Measurements from ENCODE around the gene ZC3H10. TPM values are rescaled to one million over a fixed set of nuclear protein-coding genes. Genes with fewer than 3 reads are reported as not detected.

Gene ZC3H10
- total and polyA plus RNA-seq, 2 of the 13 experiments (the other 11 are each of a cell fraction or from before 2014, with no cell fraction given): 0.70 to 2.3 TPM

DNA sequence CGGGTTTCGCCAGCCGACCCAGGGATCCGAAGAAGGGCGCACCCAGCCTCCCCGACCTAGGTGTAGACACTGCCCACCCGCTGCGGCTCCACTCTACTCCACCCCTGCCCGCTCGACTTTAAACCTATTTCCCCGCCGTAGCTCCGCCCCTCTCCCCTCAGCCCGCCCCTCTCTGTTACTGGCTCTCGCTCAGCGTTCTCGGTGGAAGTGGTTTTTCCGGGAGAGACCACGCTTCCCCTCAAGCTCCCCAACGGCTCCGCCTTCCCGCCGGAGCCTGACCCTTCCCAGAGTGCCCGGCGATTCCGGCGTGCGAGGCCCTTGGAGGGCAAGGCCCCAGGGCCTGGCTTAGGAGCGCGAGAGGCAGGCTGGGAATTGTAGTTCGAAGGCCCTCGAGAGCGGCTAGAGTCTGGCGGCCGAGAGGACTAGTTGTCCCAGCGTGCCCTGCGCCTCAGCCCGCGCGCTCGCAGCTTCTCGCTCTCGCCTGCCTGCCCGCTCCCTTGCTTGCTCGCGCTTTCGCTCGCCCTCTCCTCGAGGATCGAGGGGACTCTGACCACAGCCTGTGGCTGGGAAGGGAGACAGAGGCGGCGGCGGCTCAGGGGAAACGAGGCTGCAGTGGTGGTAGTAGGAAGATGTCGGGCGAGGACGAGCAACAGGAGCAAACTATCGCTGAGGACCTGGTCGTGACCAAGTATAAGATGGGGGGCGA, 13.8 kb upstream of the ZC3H10 start, which contains the start of gene PA2G4 (continued):
- peak; percentile 79 for TF ChIP-seq ASH2L (IDR thresholded peaks at IDR 0.05; ENCODE audit: insufficient read length, low read depth, low read length)
- TF ChIP-seq AKAP8 (CRISPR knock-in tag; IDR thresholded peaks at IDR 0.05): peak; percentile 76; the same call in 1 of the 2 replicates
- TF ChIP-seq, protein P1, sequence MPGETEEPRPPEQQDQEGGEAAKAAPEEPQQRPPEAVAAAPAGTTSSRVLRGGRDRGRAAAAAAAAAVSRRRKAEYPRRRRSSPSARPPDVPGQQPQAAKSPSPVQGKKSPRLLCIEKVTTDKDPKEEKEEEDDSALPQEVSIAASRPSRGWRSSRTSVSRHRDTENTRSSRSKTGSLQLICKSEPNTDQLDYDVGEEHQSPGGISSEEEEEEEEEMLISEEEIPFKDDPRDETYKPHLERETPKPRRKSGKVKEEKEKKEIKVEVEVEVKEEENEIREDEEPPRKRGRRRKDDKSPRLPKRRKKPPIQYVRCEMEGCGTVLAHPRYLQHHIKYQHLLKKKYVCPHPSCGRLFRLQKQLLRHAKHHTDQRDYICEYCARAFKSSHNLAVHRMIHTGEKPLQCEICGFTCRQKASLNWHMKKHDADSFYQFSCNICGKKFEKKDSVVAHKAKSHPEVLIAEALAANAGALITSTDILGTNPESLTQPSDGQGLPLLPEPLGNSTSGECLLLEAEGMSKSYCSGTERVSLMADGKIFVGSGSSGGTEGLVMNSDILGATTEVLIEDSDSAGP (CRISPR knock-in tag; IDR thresholded peaks at IDR 0.05; ENCODE audit: borderline replicate concordance): peak; percentile 95
- TF ChIP-seq ZNF841 (CRISPR knock-in tag; IDR thresholded peaks at IDR 0.05; ENCODE audit: borderline replicate concordance): 0 out of 2 replicates have a peak, but pooled peaks have one; percentile 62
- TF ChIP-seq ZNF660 (CRISPR knock-in tag; IDR thresholded peaks at IDR 0.05; ENCODE audit: borderline replicate concordance, low read depth): no peak
- no peak for TF ChIP-seq SP140L (CRISPR knock-in tag; IDR thresholded peaks at IDR 0.05; ENCODE audit: borderline replicate concordance)
- TF ChIP-seq CHCHD3 (CRISPR knock-in tag; IDR thresholded peaks at IDR 0.05): peak; percentile 77; the same call in 1 of the 2 replicates
- TF ChIP-seq ZNF296 (CRISPR knock-in tag; conservative IDR thresholded peaks at IDR 0.05): peak; percentile 64; the same call in 1 of the 2 replicates
- TF ChIP-seq, protein P2, sequence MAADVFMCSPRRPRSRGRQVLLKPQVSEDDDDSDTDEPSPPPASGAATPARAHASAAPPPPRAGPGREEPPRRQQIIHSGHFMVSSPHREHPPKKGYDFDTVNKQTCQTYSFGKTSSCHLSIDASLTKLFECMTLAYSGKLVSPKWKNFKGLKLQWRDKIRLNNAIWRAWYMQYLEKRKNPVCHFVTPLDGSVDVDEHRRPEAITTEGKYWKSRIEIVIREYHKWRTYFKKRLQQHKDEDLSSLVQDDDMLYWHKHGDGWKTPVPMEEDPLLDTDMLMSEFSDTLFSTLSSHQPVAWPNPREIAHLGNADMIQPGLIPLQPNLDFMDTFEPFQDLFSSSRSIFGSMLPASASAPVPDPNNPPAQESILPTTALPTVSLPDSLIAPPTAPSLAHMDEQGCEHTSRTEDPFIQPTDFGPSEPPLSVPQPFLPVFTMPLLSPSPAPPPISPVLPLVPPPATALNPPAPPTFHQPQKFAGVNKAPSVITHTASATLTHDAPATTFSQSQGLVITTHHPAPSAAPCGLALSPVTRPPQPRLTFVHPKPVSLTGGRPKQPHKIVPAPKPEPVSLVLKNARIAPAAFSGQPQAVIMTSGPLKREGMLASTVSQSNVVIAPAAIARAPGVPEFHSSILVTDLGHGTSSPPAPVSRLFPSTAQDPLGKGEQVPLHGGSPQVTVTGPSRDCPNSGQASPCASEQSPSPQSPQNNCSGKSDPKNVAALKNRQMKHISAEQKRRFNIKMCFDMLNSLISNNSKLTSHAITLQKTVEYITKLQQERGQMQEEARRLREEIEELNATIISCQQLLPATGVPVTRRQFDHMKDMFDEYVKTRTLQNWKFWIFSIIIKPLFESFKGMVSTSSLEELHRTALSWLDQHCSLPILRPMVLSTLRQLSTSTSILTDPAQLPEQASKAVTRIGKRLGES (CRISPR knock-in tag; IDR thresholded peaks at IDR 0.05; ENCODE audit: borderline replicate concordance): no peak
- TF ChIP-seq HCFC1 (IDR thresholded peaks at IDR 0.05; ENCODE audit: low read depth, low read length): peak; percentile 94
- peak; percentile 93; the same call in 1 of the 2 replicates for TF ChIP-seq PRMT3 (CRISPR knock-in tag; IDR thresholded peaks at IDR 0.05; ENCODE audit: borderline replicate concordance, low read depth)
- no peak for TF ChIP-seq ZSCAN12 (CRISPR knock-in tag; IDR thresholded peaks at IDR 0.05)
- TF ChIP-seq FOXM1 (CRISPR knock-in tag; IDR thresholded peaks at IDR 0.05): no peak
- TF ChIP-seq NFIB (CRISPR knock-in tag; IDR thresholded peaks at IDR 0.05; ENCODE audit: borderline replicate concordance): no peak
- TF ChIP-seq IKZF1 (IDR thresholded peaks at IDR 0.05): no peak
- TF ChIP-seq GZF1 (CRISPR knock-in tag; IDR thresholded peaks at IDR 0.05): peak; percentile 40; the same call in 1 of the 2 replicates
- no peak for TF ChIP-seq USF2 (IDR thresholded peaks at IDR 0.05; ENCODE audit: low read depth, low read length)
- peak; percentile 72; the same call in 1 of the 2 replicates for TF ChIP-seq USF2 (CRISPR knock-in tag; IDR thresholded peaks at IDR 0.05; ENCODE audit: borderline replicate concordance)

Measured in HepG2 (cell line).